HEK293 (cell line): ENCODE measurements around the gene APPBP2.

Source experiments
- CTCF ChIA-PET: fragments of 350-600 bp; formaldehyde crosslinking; extraction: SDS; loops from one replicate; lab custom pipeline; 2021; ENCODE audit warnings: antibody characterized with exemption; lab: Yijun Ruan, JAX
- POLR2A ChIA-PET: fragments of 300-600 bp; formaldehyde crosslinking; extraction: SDS; loops from one replicate; lab custom pipeline; 2020; ENCODE audit warnings: antibody characterized with exemption, inconsistent platforms; lab: Yijun Ruan, JAX
- H3K27ac ChIP-seq: fragments of 200-500 bp; sonication (Bioruptor generic); 2 replicates; pipeline ENCODE4 v1.5.1; 2014; ENCODE audit warnings: low read depth, low read length, control low read depth, inconsistent platforms; ENCODE audit errors: extremely low read depth
- H3K36me3 ChIP-seq, 2 experiments: fragments of 200-500 bp in 1 of 2; sonication (Bioruptor generic) in 1 of 2; 1 replicate in 1 of 2; 2 replicates in 1 of 2; pipeline ENCODE4 v1.5.1; 2014 to 2017; ENCODE audit warnings: inconsistent platforms in 2 of 2, low read length in 2 of 2; ENCODE audit not compliant: control insufficient read depth in 2 of 2, insufficient read depth in 1 of 2
- H3K4me1 ChIP-seq: fragments of 200-500 bp; sonication (Bioruptor generic); 2 replicates; pipeline ENCODE4 v1.5.1; 2014; ENCODE audit warnings: mild to moderate bottlenecking, low read length, inconsistent platforms; ENCODE audit not compliant: control insufficient read depth, insufficient read depth
- H3K4me3 ChIP-seq: 2 replicates; pipeline ENCODE4 v1.5.1; 2011; ENCODE audit warnings: low read depth, mild to moderate bottlenecking, control low read depth, low read length, moderate library complexity
- H3K9me3 ChIP-seq: fragments of 200-500 bp; sonication (Bioruptor generic); 2 replicates; pipeline ENCODE4 v1.5.1; 2014; ENCODE audit warnings: low read depth, low read length, inconsistent platforms; ENCODE audit not compliant: control insufficient read depth, insufficient read depth
- BCL11A ChIP-seq: fragments of 450-650 bp; formaldehyde crosslinking; IDR thresholded peaks from 2 replicates; pipeline ENCODE4 v1.5.1; 2016; ENCODE audit warnings: low read depth, missing biosample characterization, missing genetic modification characterization
- GFI1B ChIP-seq: fragments of 450-650 bp; formaldehyde crosslinking; IDR thresholded peaks from 2 replicates; pipeline ENCODE4 v1.5.1; 2016; ENCODE audit warnings: missing biosample characterization, missing genetic modification characterization
- GLIS1 ChIP-seq: fragments of 450-650 bp; formaldehyde crosslinking; IDR thresholded peaks from 2 replicates; pipeline ENCODE4 v1.5.1; 2016; ENCODE audit warnings: missing biosample characterization, missing genetic modification characterization
- KLF8 ChIP-seq: fragments of 450-650 bp; formaldehyde crosslinking; IDR thresholded peaks from 2 replicates; pipeline ENCODE4 v1.5.1; 2016; ENCODE audit warnings: missing biosample characterization, missing genetic modification characterization
- OSR2 ChIP-seq: fragments of 450-650 bp; formaldehyde crosslinking; IDR thresholded peaks from 2 replicates; pipeline ENCODE4 v1.5.1; 2016; ENCODE audit warnings: missing biosample characterization, missing genetic modification characterization
- SCRT2 ChIP-seq: fragments of 450-650 bp; formaldehyde crosslinking; IDR thresholded peaks from 2 replicates; pipeline ENCODE4 v1.5.1; 2016; ENCODE audit warnings: missing biosample characterization, missing genetic modification characterization
- SP3 ChIP-seq: fragments of 450-650 bp; formaldehyde crosslinking; IDR thresholded peaks from 2 replicates; pipeline ENCODE4 v1.5.1; 2016; ENCODE audit warnings: missing biosample characterization, missing genetic modification characterization
- YY2 ChIP-seq: fragments of 450-650 bp; formaldehyde crosslinking; IDR thresholded peaks from 2 replicates; pipeline ENCODE4 v1.5.1; 2016; ENCODE audit warnings: missing biosample characterization, missing genetic modification characterization
- ZBTB1 ChIP-seq: fragments of 450-650 bp; formaldehyde crosslinking; IDR thresholded peaks from 2 replicates; pipeline ENCODE4 v1.5.1; 2016; ENCODE audit warnings: missing biosample characterization, missing genetic modification characterization
- ZBTB17 ChIP-seq: fragments of 450-650 bp; formaldehyde crosslinking; IDR thresholded peaks from 2 replicates; pipeline ENCODE4 v1.5.1; 2016; ENCODE audit warnings: missing biosample characterization, missing genetic modification characterization
- ZNF10 ChIP-seq: fragments of 450-650 bp; formaldehyde crosslinking; IDR thresholded peaks from 2 replicates; pipeline ENCODE4 v1.5.1; 2017; ENCODE audit warnings: missing biosample characterization, missing genetic modification characterization
- ZNF2 ChIP-seq: fragments of 450-650 bp; formaldehyde crosslinking; IDR thresholded peaks from 2 replicates; pipeline ENCODE4 v1.5.1; 2016; ENCODE audit warnings: missing biosample characterization, missing genetic modification characterization
- ZNF362 ChIP-seq: fragments of 450-650 bp; formaldehyde crosslinking; IDR thresholded peaks from 2 replicates; pipeline ENCODE4 v1.5.1; 2016; ENCODE audit warnings: missing biosample characterization, missing genetic modification characterization
- ZNF404 ChIP-seq: fragments of 450-650 bp; formaldehyde crosslinking; IDR thresholded peaks from 2 replicates; pipeline ENCODE4 v1.5.1; 2017; ENCODE audit warnings: missing biosample characterization, missing genetic modification characterization
- ZNF530 ChIP-seq: fragments of 450-650 bp; formaldehyde crosslinking; IDR thresholded peaks from 2 replicates; pipeline ENCODE4 v1.5.1; 2016; ENCODE audit warnings: low read depth, missing biosample characterization, missing genetic modification characterization
- ZNF548 ChIP-seq: fragments of 450-650 bp; formaldehyde crosslinking; IDR thresholded peaks from 2 replicates; pipeline ENCODE4 v1.5.1; 2016; ENCODE audit warnings: missing biosample characterization, missing genetic modification characterization
- ZNF549 ChIP-seq: fragments of 450-650 bp; IDR thresholded peaks from 2 replicates; pipeline ENCODE4 v1.5.1; 2018; ENCODE audit warnings: missing biosample characterization, missing genetic modification characterization, mild to moderate bottlenecking, inconsistent platforms, moderate library complexity
- ZNF629 ChIP-seq: fragments of 450-650 bp; formaldehyde crosslinking; IDR thresholded peaks from 2 replicates; pipeline ENCODE4 v1.5.1; 2017; ENCODE audit warnings: missing biosample characterization, missing genetic modification characterization
- ZNF707 ChIP-seq: fragments of 450-650 bp; formaldehyde crosslinking; IDR thresholded peaks from 2 replicates; pipeline ENCODE4 v1.5.1; 2016; ENCODE audit warnings: missing biosample characterization, missing genetic modification characterization
- ZNF830 ChIP-seq: fragments of 450-650 bp; IDR thresholded peaks from 2 replicates; pipeline ENCODE4 v1.5.0; 2018; ENCODE audit warnings: missing biosample characterization, missing genetic modification characterization, low read depth, mild to moderate bottlenecking, moderate library complexity
- ZXDB ChIP-seq: fragments of 450-650 bp; formaldehyde crosslinking; IDR thresholded peaks from 2 replicates; pipeline ENCODE4 v1.5.1; 2016; ENCODE audit warnings: missing biosample characterization, missing genetic modification characterization
- TF ChIP-seq, protein P1 (sequence below): fragments of 450-650 bp; formaldehyde crosslinking; IDR thresholded peaks from 2 replicates; pipeline ENCODE4 v1.5.1; 2016; ENCODE audit warnings: missing biosample characterization, missing genetic modification characterization, borderline replicate concordance
- TF ChIP-seq, protein P2 (sequence below): fragments of 450-650 bp; formaldehyde crosslinking; IDR thresholded peaks from 2 replicates; pipeline ENCODE4 v1.5.1; 2017; ENCODE audit warnings: missing biosample characterization, missing genetic modification characterization

The APPBP2 gene

GRCh38 chr17:60508384-60508980 lies 17.6 kb downstream of the APPBP2 start:
- Histone ChIP-seq H3K4me3 (no peak overlapping the region), H3K36me3 (peaks cover 9 to 24% of the 10 kb centered on the region in 2 experiments), H3K4me1 (no peaks in the 10 kb centered on the region), H3K9me3 (no peaks in the 10 kb centered on the region), H3K27ac (no peak overlapping the region)
- CTCF ChIA-PET: interaction anchor here (0.6 kb wide), 2 partner anchors 22 to 101 kb away, joined by 3 read pairs; no protein-coding TSS in a partner anchor
- TF ChIP-seq ZNF530 (tag by site-specific recombination): no peak
- POLR2A ChIA-PET: interaction anchor here (0.5 kb wide), 1 partner anchor 16 kb away, joined by 3 read pairs; no protein-coding TSS in a partner anchor

GRCh38 chr17:60506312-60506711 lies 19.7 kb downstream of the APPBP2 start:
- POLR2A ChIA-PET: no interaction called here
- peaks cover 7% of the 10 kb centered on the region; the same call in 1 of the 2 replicates for H3K4me1 ChIP-seq
- peaks cover 0 to 21% of the 10 kb centered on the region in 2 experiments; a peak in 2 of 3 replicates for H3K36me3 ChIP-seq
- H3K9me3 ChIP-seq: no peaks in the 10 kb centered on the region
- H3K4me3 ChIP-seq: no peak overlapping the region
- no peak for TF ChIP-seq ZNF530 (tag by site-specific recombination)
- peak; percentile 19; the same call in 1 of the 2 replicates for TF ChIP-seq SP3 (tag by site-specific recombination)
- TF ChIP-seq OSR2: peak; percentile 55
- no peak for TF ChIP-seq BCL11A (tag by site-specific recombination)
- TF ChIP-seq ZNF404: no peak
- TF ChIP-seq GLIS1 (tag by site-specific recombination): peak; percentile 91
- TF ChIP-seq ZBTB17 (tag by site-specific recombination): peak; percentile 10; the same call in 1 of the 2 replicates
- TF ChIP-seq GFI1B (tag by site-specific recombination): no peak
- 0 out of 2 replicates have a peak, but pooled peaks have one; percentile 41 for TF ChIP-seq ZNF362 (tag by site-specific recombination)
- no peak for TF ChIP-seq ZNF707
- no peak for TF ChIP-seq KLF8
- TF ChIP-seq ZNF10 (tag by site-specific recombination): no peak
- peak; percentile 64 for TF ChIP-seq ZNF629 (tag by site-specific recombination)
- no peak for TF ChIP-seq ZNF548
- peak; percentile 30; the same call in 1 of the 2 replicates for TF ChIP-seq ZNF2 (tag by site-specific recombination)
- no peak for TF ChIP-seq YY2
- TF ChIP-seq ZXDB (tag by site-specific recombination): 0 out of 2 replicates have a peak, but pooled peaks have one; percentile 28
- TF ChIP-seq ZNF830 (tag by site-specific recombination): no peak
- no peak for TF ChIP-seq ZBTB1 (tag by site-specific recombination)
- TF ChIP-seq, protein P1, sequence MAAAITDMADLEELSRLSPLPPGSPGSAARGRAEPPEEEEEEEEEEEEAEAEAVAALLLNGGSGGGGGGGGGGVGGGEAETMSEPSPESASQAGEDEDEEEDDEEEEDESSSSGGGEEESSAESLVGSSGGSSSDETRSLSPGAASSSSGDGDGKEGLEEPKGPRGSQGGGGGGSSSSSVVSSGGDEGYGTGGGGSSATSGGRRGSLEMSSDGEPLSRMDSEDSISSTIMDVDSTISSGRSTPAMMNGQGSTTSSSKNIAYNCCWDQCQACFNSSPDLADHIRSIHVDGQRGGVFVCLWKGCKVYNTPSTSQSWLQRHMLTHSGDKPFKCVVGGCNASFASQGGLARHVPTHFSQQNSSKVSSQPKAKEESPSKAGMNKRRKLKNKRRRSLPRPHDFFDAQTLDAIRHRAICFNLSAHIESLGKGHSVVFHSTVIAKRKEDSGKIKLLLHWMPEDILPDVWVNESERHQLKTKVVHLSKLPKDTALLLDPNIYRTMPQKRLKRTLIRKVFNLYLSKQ (tag by site-specific recombination): no peak
- TF ChIP-seq SCRT2: no peak
- CTCF ChIA-PET: interaction anchor here (0.6 kb wide), 2 partner anchors 13 to 52 kb away, joined by 3 to 5 read pairs; no protein-coding TSS in a partner anchor
- no peak overlapping the region for H3K27ac ChIP-seq

DNA sequence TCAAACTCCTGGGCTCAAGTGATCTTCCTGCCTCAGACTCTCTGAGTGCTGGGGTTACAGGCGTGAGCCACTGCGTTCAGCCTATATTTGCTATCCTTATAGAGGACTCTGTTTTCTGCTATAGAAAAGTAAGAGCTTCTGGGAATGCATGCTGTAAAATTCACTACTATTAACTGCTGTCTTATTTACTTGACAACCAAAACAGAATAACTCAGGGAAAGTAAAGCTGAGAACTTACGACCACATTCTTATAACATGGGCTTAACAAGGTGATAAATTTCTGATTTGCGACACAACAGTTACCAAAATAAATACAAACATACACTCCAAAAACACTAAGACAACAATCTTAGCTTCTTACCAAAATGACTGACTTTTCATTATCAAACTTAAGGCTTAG lies 23.9 kb downstream of the APPBP2 start:
- POLR2A ChIA-PET: interaction anchor here (0.7 kb wide), 1 partner anchor 107 kb away, joined by 4 read pairs; no protein-coding TSS in a partner anchor
- CTCF ChIA-PET: interaction anchor here (0.7 to 1.2 kb wide), 3 partner anchors 11 to 71 kb away, joined by 3 to 4 read pairs (median 3); no protein-coding TSS in a partner anchor
- Histone ChIP-seq H3K27ac (no peak overlapping the region), H3K9me3 (no peaks in the 10 kb centered on the region), H3K36me3 (peaks cover 27 to 49% of the 10 kb centered on the region in 2 experiments), H3K4me1 (peaks cover 7% of the 10 kb centered on the region; the same call in 1 of the 2 replicates), H3K4me3 (no peak overlapping the region)
- no peak for TF ChIP-seq ZNF549 (tag by site-specific recombination)
- TF ChIP-seq, protein P2, sequence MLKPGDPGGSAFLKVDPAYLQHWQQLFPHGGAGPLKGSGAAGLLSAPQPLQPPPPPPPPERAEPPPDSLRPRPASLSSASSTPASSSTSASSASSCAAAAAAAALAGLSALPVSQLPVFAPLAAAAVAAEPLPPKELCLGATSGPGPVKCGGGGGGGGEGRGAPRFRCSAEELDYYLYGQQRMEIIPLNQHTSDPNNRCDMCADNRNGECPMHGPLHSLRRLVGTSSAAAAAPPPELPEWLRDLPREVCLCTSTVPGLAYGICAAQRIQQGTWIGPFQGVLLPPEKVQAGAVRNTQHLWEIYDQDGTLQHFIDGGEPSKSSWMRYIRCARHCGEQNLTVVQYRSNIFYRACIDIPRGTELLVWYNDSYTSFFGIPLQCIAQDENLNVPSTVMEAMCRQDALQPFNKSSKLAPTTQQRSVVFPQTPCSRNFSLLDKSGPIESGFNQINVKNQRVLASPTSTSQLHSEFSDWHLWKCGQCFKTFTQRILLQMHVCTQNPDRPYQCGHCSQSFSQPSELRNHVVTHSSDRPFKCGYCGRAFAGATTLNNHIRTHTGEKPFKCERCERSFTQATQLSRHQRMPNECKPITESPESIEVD: peak; percentile 51
